LNCAP (cell line): ENCODE measurements around the gene AGAP2.

Experiments used
- TF ChIP-seq, protein P1 (sequence below): fragments of 450-650 bp; IDR thresholded peaks from 2 replicates; pipeline ENCODE4 v1.5.1; 2017; ENCODE audit warnings: mild to moderate bottlenecking

Gene AGAP2

DNA sequence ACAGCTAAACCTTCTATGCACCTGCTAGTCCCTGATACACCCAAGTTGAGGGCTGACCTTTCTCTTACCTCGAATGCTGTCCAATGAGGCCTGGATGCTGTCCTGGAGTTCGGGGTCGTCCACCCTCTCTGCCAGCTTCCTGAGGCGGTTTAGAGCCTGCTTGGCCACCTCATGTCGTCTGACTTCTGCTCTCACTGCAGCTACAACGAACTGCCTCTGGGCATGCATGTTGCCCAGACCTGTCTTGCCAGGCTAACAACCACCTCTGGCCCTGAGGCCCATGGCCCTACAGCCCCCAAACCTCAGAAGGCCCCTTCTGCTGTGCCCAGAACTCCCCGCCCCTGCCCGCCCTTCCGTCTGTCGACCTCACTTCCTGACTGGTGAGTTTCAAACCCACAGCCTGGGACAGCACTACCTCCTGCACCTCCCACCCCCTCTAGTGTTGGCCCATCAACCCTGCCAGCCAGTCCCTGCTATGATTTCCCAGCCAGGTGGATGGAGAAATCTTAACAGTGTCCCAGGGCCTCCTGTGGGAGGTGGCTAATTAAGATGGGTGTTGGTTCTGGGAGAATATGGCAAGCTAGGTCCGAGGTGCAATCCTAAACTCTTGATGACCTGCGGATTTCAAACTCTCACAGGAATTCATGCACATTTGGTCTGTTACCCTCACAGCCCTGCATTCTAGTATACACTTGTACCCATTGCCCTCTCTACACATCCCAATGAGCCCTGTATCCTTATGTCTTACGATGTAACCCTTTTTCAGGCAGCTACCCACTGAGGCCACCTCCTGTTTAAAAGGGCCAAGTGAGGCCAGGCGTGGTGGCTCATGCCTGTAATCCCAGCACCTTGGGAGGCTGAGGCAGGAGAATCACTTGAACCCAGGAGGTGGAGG, 3.5 kb upstream of the AGAP2 start:
- TF ChIP-seq, protein P1, sequence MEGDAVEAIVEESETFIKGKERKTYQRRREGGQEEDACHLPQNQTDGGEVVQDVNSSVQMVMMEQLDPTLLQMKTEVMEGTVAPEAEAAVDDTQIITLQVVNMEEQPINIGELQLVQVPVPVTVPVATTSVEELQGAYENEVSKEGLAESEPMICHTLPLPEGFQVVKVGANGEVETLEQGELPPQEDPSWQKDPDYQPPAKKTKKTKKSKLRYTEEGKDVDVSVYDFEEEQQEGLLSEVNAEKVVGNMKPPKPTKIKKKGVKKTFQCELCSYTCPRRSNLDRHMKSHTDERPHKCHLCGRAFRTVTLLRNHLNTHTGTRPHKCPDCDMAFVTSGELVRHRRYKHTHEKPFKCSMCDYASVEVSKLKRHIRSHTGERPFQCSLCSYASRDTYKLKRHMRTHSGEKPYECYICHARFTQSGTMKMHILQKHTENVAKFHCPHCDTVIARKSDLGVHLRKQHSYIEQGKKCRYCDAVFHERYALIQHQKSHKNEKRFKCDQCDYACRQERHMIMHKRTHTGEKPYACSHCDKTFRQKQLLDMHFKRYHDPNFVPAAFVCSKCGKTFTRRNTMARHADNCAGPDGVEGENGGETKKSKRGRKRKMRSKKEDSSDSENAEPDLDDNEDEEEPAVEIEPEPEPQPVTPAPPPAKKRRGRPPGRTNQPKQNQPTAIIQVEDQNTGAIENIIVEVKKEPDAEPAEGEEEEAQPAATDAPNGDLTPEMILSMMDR, result no peak

DNA sequence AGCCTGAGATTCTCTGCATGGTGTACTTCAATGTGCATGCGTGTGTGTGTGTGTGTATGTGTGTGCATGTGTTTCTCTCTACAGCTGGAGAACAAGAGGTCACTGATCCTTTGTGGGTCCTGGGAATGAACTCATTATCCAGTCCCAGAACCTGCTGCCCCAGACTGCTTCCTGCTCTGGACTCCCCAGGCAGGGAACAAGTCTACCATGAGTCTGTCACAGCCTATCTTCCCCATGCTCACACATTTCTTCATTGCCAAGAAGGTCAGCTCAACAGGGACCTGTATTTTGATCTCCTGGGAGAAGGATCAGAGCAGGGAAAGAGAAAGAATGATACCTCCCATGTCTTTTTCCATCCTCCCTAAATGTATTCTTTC, 2.9 kb upstream of the AGAP2 start:
- TF ChIP-seq, protein P1, result no peak

DNA sequence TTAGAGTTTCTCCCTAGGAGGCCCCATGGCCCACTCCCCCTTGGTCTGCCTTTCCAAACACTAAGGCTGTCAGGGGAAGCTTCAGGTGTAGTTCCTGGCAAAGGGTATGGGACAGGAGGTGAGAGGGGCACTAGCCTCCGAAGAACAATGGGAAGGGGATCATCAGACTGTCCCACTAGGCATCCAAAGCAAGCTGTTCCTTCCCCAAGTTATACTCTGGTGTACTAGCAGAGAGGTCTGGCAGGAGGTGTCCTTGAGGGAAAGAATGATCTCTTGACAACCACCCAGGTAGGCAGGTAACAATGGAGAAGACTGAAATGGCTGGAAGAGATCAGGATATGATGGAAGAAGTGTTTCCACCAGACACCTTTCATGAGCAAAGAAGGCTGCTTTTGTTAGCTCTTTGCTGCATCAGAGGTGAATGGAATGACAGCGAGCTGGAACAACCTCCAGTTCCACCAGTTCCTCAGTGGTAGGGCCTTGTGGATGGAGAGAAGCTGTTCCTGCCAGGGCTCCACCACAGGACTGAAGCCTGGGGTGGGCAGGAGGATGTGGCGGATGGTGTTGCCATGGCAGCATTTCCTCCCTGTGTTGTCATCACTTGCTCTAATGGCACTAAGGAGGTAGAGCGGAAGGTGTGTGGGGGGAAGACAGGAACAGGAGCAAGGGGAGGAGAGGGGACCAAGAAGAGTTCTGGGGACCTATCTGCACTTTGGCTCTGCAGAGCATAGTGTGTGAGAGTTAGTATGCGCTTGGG, 2.3 kb upstream of the AGAP2 start:
- TF ChIP-seq, protein P1, result no peak

DNA sequence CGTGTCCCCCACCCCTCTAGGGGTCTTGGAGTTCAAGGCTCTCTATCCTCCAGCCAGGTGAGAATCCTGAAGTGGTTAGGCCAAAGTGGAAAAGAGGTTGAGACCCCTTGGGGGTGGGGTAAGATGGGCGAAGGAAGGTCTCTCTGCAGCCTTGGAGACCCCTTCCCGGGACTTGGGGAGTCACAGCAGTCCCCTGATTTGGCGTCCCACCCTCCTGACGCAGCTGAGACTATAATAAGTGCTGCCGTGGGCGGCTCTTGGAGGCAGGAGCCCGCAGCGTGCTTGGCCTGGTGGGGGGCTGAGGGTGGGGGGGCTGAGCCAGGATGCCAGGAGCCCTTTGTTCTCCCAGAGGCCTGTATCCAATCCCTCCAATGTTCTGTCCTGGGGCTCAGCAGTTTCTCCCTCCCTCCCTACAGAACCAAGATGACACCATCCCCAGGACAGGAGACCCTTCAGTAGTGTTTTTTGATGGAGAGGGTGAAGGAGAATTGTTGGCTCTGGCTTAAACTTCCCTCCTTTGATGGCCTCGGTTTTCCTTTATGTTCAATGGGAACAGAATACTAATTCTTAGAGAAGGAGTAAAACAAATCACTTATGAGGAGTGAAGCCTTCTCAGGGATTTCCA, 1.5 kb upstream of the AGAP2 start:
- TF ChIP-seq, protein P1, result no peak

DNA sequence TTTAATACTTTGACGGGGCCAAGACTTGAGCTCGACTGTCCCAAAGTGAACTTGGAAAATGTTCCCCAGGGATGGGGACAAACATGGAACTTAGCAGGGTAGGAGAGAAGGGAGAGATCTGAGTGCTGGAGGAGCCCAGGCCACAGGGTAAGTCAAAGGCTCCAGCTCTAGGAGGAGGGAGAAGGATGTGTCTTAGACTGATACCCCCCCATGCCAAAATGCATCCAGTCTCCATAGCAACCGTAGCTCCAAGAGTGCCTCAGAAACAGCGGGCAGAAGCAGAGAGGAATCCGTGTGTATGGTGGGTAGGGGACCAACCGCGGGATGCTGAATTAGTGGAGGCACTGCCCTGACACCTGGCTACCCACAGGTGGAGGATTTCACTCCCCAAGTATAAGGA, 845 bp upstream of the AGAP2 start:
- TF ChIP-seq, protein P1, result no peak

DNA sequence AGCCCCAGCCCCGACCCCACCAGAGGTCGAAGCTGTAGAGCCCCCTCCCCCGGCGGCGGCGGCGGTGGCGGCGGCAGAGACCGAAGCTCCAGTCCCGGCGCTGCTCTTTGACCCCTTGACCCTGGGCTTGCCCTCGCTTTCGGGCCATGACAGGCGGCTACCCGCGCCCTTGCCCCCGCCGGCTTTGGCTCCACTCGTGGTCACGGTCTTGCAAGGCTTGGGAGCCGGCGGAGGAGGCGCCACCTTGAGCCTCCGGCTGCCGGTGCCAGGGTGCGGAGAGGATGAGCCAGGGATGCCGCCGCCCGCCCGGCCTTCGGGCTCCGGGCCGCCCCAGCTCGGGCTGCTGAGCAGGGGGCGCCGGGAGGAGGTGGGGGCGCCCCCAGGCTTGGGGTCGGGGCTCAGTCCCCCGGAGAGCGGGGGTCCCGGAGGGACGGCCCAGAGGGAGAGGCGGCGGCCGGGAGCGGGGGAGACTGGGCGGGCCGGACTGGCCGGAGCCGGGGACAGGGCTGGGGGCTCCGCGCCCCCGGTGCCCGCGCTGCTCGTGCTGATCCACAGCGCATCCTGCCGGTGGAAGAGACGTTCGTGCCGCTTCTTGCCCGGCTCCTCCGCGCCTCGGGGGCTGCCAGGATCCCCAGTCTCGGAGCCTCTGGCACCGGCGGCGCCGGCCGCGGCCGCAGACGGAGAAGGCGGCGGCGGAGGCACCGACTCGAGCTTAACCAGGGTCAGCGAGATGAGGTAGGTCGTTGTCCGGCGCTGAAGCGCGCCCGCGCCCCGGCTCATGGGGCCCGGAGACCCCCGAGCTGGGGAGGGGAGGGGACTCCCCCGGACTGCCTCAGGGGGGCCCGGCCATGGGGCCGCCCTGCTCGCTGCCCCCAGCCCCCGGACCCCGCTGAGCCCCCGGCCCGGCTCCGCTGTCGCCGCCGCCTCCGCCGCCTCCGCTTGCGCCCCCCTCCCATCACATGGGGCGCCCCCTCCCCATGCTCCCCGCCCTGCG, 778 bp downstream of the AGAP2 start:
- TF ChIP-seq, protein P1, result peak; percentile 39
